ENCODE measurements around the gene SLC35F4.
A peak's percentile ranks its signal among the peaks of the same experiment; 100 is the strongest.

DNA sequence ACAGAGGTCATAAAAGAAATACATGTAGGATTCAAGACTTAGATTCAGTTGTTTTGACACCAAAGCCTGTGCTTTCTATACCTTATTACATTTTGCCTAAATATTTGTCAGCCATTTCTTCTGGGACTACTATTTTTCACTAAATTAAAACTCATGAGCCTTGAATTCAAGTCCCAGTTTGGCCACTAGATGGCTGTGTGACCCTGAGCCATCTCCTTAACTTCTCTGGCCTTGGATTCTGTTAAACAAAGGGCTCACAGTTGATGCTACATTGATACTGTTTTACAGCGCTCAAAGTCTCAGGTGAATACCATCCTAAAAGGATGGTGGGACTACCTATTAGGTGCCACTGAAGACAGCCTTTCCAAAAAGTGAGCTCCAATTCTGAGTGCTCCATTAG is 332.7 kb downstream of the SLC35F4 start:
- TF ChIP-seq CTCF (IDR thresholded peaks at IDR 0.05) (peak in 3 of 5 experiments; percentile 10 to 38 (median 19)), POLR2A (IDR thresholded peaks at IDR 0.05) (no peak), EP300 (IDR thresholded peaks at IDR 0.05) (no peak)
